A673 (cell line): Measurements from ENCODE around the gene PTGS1. TPM values are rescaled to one million over a fixed set of nuclear protein-coding genes. Genes with fewer than 3 reads are reported as not detected.

ENCODE experiments used
- BruUV-seq: library from RNA; stranded (reverse); fragments of 400-500 nt; replicated peaks from 2 replicates; lab custom pipeline; 2021; lab: Mats Ljungman, UMichigan
- CTCF ChIA-PET: fragments of 300-600 bp; sonication (Branson Sonifier 250); formaldehyde crosslinking; loops from one replicate; lab custom pipeline; 2022; ENCODE audit warnings: antibody characterized with exemption; lab: Charles Lee
- POLR2A ChIA-PET: fragments of 300-600 bp; sonication (Branson Sonifier 250); formaldehyde crosslinking; loops from one replicate; lab custom pipeline; 2022; ENCODE audit warnings: antibody characterized with exemption; ENCODE audit not compliant: low non-redundant PET; lab: Charles Lee
- DNase-seq: peaks from one replicate; pipeline ENCODE4 v3.0.0-alpha.2; 2015; ENCODE audit warnings: low spot score
- H3K27ac ChIP-seq: fragments of 200-600 bp; sonication (generic); 2 replicates; pipeline ENCODE4 v1.5.1; 2016; ENCODE audit warnings: mixed run types, low read depth, mild to moderate bottlenecking, mixed read lengths, antibody characterized with exemption, low read length; ENCODE audit not compliant: poor library complexity, severe bottlenecking
- H3K27me3 ChIP-seq: fragments of 200-600 bp; sonication (generic); replicated peaks from 2 replicates; pipeline ENCODE4 v1.6.1; 2017; ENCODE audit warnings: mixed run types, low read depth, mild to moderate bottlenecking, mixed read lengths, antibody characterized with exemption, low read length; ENCODE audit not compliant: insufficient read depth, poor library complexity
- H3K36me3 ChIP-seq: fragments of 200-600 bp; sonication (generic); 2 replicates; pipeline ENCODE4 v1.6.1; 2016; ENCODE audit warnings: mixed run types, mild to moderate bottlenecking, mixed read lengths, antibody characterized with exemption, low read length; ENCODE audit not compliant: insufficient read depth, poor library complexity, severe bottlenecking
- H3K4me1 ChIP-seq: fragments of 200-600 bp; sonication (generic); 2 replicates; pipeline ENCODE4 v1.6.1; 2017; ENCODE audit warnings: mixed run types, mild to moderate bottlenecking, mixed read lengths, antibody characterized with exemption, low read length; ENCODE audit not compliant: insufficient read depth, poor library complexity, severe bottlenecking
- H3K4me3 ChIP-seq: fragments of 200-600 bp; sonication (generic); 2 replicates; pipeline ENCODE4 v1.5.1; 2016; ENCODE audit warnings: low read depth, mixed run types, mild to moderate bottlenecking, mixed read lengths, low read length; ENCODE audit not compliant: poor library complexity, severe bottlenecking
- H3K9me3 ChIP-seq: fragments of 200-600 bp; sonication (generic); 2 replicates; pipeline ENCODE4 v1.6.1; 2016; ENCODE audit warnings: mixed run types, low read depth, mild to moderate bottlenecking, mixed read lengths, antibody characterized with exemption, low read length; ENCODE audit not compliant: poor library complexity, severe bottlenecking
- CTCF ChIP-seq: fragments of 300-800, 200-600 bp; sonication (generic); conservative IDR thresholded peaks from 2 replicates; pipeline ENCODE4 v1.5.1; 2017; ENCODE audit warnings: low read depth, mild to moderate bottlenecking, antibody characterized with exemption, low read length, moderate library complexity, mixed read lengths
- EZH2 ChIP-seq: fragments of 200-600 bp; sonication (generic); IDR thresholded peaks from 2 replicates; pipeline ENCODE4 v1.6.1; 2017; ENCODE audit warnings: borderline replicate concordance, low read depth, mild to moderate bottlenecking, mixed read lengths, antibody characterized with exemption, low read length; ENCODE audit not compliant: poor library complexity, severe bottlenecking
- intact Hi-C: fragments of 100-400 bp; cut with micrococcal nuclease; formaldehyde crosslinking; loops from one replicate; pipeline ENCODE4 v1.10.0; 2022; ENCODE audit not compliant: unreplicated experiment
- total RNA-seq: library from RNA; stranded (reverse); gene quantifications from 2 replicates; pipeline ENCODE4 v1.2.3, GENCODE V29; 2021

PTGS1 gene
- total RNA-seq, 1 experiment from 2014 or later, result not detected

GRCh38 chr9:122382901-122383850, 12.4 kb downstream of the PTGS1 start:
- Histone ChIP-seq H3K27me3 (no peaks in the 10 kb centered on the region), H3K9me3 (peaks cover 7% of the 10 kb centered on the region), H3K27ac (no peak overlapping the region), H3K4me1 (no peaks in the 10 kb centered on the region), H3K36me3 (no peaks in the 10 kb centered on the region), H3K4me3 (no peak overlapping the region)
- no TSS peak for BruUV-seq
- TF ChIP-seq CTCF, result no peak
- no peak for TF ChIP-seq EZH2
- no peak for DNase-seq
- POLR2A ChIA-PET, result no interaction called here
- intact Hi-C loops, result no loop called here
- CTCF ChIA-PET, result no interaction called here

GRCh38 chr9:122383992-122384461, 13.2 kb downstream of the PTGS1 start:
- peaks cover 3% of the 10 kb centered on the region for H3K27me3 ChIP-seq
- DNase-seq, result no peak
- ChIA-PET POLR2A (no interaction called here), CTCF (no interaction called here)
- intact Hi-C loops, result no loop called here
- peaks cover 7% of the 10 kb centered on the region for H3K9me3 ChIP-seq
- H3K4me3 ChIP-seq, result no peak overlapping the region
- no peaks in the 10 kb centered on the region for H3K36me3 ChIP-seq
- H3K4me1 ChIP-seq, result no peaks in the 10 kb centered on the region
- TF ChIP-seq CTCF, result no peak
- TF ChIP-seq EZH2, result no peak
- H3K27ac ChIP-seq, result no peak overlapping the region
- no TSS peak for BruUV-seq

GRCh38 chr9:122386311-122386872, 15.6 kb downstream of the PTGS1 start:
- ChIA-PET CTCF (no interaction called here), POLR2A (no interaction called here)
- no peaks in the 10 kb centered on the region for H3K9me3 ChIP-seq
- intact Hi-C loops, result no loop called here
- no peak for DNase-seq
- BruUV-seq, result no TSS peak
- no peak overlapping the region for H3K4me3 ChIP-seq
- TF ChIP-seq EZH2 (no peak), CTCF (no peak)
- no peak overlapping the region for H3K27ac ChIP-seq
- peaks cover 8% of the 10 kb centered on the region for H3K27me3 ChIP-seq
- no peaks in the 10 kb centered on the region for H3K36me3 ChIP-seq
- H3K4me1 ChIP-seq, result no peaks in the 10 kb centered on the region
